ENCODE measurements around the gene GABRB2. TPM values are rescaled to one million over a fixed set of nuclear protein-coding genes. Genes with fewer than 3 reads are reported as not detected.

The GABRB2 gene
- total RNA-seq, 1 donor: under 0.01 TPM

- DNase-seq (ENCODE audit: low read depth): no peak
- H3K4me3 ChIP-seq (ENCODE audit: low read depth, low read length): no peak overlapping the region
- TF ChIP-seq, protein P1, sequence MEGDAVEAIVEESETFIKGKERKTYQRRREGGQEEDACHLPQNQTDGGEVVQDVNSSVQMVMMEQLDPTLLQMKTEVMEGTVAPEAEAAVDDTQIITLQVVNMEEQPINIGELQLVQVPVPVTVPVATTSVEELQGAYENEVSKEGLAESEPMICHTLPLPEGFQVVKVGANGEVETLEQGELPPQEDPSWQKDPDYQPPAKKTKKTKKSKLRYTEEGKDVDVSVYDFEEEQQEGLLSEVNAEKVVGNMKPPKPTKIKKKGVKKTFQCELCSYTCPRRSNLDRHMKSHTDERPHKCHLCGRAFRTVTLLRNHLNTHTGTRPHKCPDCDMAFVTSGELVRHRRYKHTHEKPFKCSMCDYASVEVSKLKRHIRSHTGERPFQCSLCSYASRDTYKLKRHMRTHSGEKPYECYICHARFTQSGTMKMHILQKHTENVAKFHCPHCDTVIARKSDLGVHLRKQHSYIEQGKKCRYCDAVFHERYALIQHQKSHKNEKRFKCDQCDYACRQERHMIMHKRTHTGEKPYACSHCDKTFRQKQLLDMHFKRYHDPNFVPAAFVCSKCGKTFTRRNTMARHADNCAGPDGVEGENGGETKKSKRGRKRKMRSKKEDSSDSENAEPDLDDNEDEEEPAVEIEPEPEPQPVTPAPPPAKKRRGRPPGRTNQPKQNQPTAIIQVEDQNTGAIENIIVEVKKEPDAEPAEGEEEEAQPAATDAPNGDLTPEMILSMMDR (IDR thresholded peaks at IDR 0.05; ENCODE audit: insufficient read depth, low read depth, low read length): no peak
Measured at GRCh38 chr5:161549106-161549505, 2.6 kb upstream of the GABRB2 start.

DNA sequence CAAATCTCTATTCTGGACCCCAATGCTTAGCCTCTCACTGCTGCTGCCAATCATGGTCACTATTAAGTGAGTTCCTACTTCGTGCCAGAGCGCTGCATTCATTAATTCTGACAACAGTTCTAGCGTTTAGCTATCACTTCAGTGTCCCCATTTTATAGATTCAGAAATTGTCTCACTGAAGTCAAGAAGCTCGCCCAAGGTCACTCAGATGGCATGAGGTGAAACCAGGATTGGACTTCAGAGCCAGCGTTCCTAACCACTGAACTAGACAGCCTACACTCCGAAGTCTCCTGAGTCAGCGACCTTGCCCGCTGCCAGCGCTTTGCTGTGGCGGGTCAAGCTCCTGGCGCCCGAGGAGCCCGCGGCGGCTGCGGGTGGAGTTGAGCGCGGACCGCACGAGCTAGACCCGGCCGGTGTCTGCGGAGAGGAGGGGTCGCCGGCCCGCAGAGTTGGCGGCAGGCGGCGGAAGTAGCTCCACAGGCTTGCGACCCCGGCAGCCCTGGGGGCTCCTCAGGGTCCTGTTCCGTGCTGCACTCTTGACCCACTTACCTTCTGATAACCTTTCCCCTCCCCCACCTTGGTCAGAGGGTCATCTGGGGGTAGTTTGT lies 2.1 kb upstream of the GABRB2 start:
- TF ChIP-seq, protein P1 (IDR thresholded peaks at IDR 0.05; ENCODE audit: insufficient read depth, low read depth, low read length): no peak
- no peak for DNase-seq (ENCODE audit: low read depth)
- H3K4me3 ChIP-seq (ENCODE audit: low read depth, low read length): no peak overlapping the region

DNA sequence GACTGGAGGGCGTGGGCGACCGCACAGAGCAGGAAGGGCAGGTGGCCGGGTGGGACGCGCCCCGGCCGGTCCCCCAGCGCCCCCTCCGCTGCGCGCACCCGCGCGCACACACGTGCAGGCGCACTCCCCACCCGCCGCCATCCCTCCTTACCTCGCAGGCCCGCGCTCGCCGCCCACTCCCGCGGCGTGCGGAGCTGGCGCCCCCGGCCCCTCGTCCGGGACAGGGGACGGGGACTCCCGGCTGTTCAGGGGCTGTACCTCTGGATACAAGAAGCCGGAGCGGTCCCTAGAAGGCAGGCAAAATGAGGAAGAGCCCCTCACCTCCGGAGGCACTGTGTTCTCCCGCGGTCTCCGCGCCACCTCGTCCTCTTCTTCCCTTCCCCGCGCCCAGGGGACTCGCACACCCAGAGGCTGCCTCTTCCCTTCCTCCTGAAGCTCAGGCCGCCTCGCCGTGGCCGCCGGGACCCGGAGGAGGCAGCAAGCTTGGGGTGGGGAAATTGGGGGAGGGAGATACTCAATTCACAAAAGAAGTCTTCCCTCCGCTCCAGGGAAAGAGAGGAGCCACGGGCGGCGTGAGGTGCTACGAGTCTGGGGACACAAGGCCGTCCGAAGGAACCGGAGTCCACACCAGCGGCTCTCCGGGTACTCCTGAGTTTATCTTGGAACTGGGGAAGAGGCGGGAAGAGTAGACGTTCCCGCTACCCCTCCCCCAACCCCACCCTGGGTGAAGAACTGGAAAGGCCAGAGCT lies 1.4 kb upstream of the GABRB2 start:
- TF ChIP-seq, protein P1 (IDR thresholded peaks at IDR 0.05; ENCODE audit: insufficient read depth, low read depth, low read length): no peak
- no peak overlapping the region for H3K4me3 ChIP-seq (ENCODE audit: low read depth, low read length)
- no peak for DNase-seq (ENCODE audit: low read depth)

GRCh38 chr5:161547406-161547737 lies 847 bp upstream of the GABRB2 start:
- TF ChIP-seq, protein P1 (IDR thresholded peaks at IDR 0.05; ENCODE audit: insufficient read depth, low read depth, low read length): no peak
- H3K4me3 ChIP-seq (ENCODE audit: low read depth, low read length): no peak overlapping the region
- no peak for DNase-seq (ENCODE audit: low read depth)

DNA sequence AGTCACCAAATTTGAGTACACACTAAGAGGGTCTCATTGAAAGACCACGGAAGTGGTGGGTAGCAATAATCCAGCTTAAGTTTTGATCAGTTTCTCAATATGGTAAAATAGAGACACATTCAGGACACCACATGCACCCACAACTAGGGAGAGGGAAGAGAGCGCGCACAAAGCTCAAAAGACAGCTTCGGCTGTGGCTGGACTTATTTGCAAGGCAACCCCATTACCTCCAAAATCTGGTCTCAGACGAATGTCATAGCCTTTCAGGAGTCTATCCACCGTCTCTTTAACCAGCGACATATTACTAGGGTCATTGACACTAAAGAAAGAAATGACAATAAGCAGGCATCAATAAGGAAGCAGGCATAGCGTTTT lies 443 bp downstream of the GABRB2 start:
- DNase-seq (ENCODE audit: low read depth): no peak
- H3K4me3 ChIP-seq (ENCODE audit: low read depth, low read length): no peak overlapping the region
- TF ChIP-seq, protein P1 (IDR thresholded peaks at IDR 0.05; ENCODE audit: insufficient read depth, low read depth, low read length): no peak

- H3K4me3 ChIP-seq (ENCODE audit: low read depth, low read length): no peak overlapping the region
- TF ChIP-seq, protein P1 (IDR thresholded peaks at IDR 0.05; ENCODE audit: insufficient read depth, low read depth, low read length): no peak
- DNase-seq (ENCODE audit: low read depth): no peak
Measured at GRCh38 chr5:161545344-161546094, 1.0 kb downstream of the GABRB2 start.
